GM18870 (cell line): ENCODE results near the gene RTF2.
A peak's percentile ranks its signal among the peaks of the same experiment; 100 is the strongest.

Source experiments
- ATAC-seq: cut with Tn5 transposase; IDR thresholded peaks from one replicate; pipeline ENCODE4 v1.9.1; 2021; ENCODE audit warnings: moderate library complexity; ENCODE audit not compliant: unreplicated experiment

RTF2 gene

DNA sequence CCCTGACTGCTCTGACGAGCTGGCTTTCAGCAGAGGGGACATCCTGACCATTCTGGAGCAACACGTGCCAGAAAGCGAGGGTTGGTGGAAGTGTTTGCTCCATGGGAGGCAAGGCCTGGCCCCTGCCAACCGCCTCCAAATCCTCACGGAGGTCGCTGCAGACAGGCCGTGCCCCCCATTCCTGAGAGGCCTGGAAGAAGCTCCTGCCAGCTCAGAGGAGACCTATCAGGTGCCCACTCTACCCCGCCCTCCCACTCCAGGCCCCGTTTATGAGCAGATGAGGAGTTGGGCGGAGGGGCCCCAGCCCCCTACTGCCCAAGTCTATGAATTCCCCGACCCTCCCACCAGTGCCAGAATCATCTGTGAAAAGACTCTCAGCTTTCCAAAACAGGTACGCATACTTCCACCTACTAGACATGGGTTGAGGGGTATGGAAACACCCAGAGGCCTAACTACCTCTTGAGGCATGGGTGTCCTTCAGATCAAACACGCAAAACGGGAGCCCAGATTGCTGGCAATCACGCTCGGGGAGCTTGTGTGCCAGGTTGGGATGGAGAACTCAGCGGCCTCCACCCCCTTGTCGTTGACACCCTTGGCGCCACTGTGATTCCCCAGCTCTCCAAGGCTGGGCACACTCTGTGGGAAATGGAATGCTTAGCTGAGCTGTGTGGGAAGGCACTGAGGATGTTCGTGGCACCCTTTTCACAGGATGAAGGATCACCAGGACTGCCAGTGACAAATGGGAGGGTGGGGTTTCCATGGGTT lies 31.0 kb upstream of the RTF2 start:
- no peak for ATAC-seq

GRCh38 chr20:56438284-56438683 lies 30.1 kb upstream of the RTF2 start:
- ATAC-seq = no peak

DNA sequence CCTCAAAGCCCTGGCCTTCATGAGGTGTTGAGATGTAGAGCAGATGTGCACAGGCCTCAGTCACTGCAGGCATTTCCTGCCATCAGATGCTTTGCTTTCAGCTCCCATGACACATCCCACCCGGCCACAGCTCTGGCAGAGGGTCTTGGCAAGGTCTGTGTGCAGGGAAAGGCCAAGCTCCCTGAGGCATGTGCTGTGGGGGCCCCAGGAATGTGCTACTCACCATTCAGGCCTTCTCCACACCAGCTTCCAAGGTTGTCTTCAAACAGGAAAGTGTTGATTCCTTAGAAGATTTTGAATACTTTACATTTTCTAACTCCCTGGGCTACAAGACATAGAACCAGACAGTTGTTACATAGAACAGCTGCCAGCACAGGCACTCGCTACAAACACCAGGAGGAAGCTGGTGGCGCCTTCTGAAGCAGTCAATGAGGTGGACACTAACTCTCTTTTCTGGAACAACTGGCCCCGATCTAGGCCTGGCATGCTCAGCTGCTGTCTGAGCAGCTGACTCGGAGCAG lies 28.6 kb upstream of the RTF2 start:
- ATAC-seq = no peak

DNA sequence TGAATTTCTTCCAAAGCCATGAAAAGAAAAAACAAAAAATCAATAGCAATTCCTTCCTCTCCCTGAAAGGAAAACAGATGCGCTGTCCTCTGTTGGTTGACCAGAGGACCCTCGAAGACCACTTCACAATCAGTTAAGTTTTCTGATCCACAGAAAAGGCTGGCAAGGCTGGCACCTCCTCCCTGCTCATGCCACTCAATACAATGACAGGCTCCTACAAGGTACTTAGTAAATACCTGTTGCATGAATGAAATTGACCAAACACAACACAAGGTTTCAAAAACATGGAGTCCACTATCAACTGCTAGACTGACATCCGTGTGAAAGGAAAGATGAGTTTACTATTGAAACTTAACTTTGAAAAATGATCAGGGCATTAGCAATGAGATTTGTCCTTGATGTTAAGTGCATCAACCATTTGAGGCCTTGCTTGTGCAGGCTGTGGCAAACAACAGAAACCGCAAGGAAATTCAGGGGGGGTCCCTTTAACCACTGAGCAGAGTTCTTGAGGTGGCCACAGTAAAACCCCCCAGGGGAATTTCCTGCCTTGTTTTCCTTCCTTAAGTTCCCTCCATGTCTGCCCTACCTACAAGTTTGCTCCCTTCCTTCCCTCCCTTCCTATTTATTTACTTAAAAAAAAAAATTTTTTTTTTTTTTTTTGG lies 27.9 kb upstream of the RTF2 start:
- peak; percentile 81 for ATAC-seq

GRCh38 chr20:56442389-56443365 lies 25.8 kb upstream of the RTF2 start:
- ATAC-seq = no peak

DNA sequence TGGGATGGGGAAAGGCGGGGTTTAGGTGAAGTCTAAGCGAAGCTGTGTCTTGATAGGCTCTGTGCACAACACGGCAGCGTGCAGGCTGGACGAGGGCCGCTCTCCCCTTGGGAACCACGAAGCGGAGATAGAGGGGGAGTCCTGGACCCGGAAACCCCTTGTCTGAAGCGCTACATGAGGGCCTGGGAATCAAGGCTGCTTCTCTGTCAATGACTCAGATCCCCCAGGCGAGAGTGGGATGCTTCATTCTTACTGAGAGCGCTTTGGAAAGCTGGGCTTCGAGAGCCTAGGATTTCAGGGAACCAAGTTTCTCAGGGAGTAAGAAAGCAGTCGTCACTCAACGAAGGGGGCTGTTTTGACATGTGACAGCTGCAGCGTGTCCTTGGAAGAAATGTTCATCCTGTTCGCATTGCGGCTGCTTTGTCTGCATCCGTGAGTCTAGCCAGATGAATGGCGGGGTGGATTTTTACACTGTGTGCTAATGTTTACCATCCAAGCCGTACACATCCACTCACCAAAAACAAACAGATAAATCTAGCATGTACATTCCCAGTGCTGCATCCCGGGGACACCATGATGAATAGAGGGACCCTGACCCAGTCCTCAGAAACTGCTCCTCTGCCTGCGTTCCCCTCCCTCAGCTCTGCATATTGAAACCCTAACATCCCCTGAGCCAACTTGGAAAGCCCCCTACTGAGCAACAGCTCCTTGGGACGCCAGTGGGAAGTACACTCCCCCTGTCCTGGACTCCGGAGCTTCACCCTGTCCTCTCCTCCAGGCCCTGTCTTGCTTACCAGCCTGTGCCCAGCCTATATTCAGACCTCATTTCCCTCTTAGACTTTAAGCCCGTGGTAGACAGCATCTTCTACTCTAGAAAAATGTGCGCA lies 24.5 kb upstream of the RTF2 start:
- ATAC-seq = no peak

DNA sequence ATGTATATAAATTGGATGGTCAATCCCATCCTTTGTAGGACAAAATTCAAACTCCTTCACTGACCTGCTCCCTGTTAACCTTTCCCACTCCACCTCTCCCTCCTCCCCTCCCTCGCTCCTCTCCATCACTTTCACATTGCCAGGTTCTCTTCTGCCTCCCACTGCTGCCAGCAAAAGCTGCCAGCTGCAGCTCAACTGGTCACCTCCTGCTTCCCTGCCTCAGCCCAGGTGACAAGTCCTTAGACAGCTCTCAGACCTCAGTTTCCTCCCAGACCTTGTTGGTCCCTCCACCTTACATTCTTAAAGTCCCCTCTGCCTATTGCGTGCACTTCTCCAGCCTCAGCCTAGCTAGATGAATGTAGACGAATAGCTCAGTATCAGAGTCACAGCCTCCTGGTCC lies 23.3 kb upstream of the RTF2 start:
- no peak for ATAC-seq

GRCh38 chr20:56445540-56445939 lies 22.9 kb upstream of the RTF2 start:
- ATAC-seq = no peak

DNA sequence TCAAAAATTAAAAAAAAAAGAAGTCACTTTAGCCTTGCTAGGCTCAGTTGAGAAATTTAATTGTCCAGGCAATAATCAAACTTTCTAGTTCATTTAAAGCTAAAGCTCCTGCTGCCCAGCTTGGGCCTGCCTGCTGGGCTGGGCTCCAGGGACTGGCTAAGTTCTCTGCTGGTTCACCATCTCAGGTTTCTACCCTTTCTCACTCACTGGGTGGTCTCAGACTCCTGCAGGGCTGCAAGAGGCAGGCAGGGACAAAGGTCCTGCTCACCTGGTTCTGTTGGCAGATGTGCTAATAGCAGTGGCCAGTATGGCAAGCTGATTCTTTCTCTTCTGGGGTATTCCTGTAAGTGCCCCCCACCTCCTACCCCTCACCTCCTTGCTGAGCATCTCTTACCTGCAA lies 21.2 kb upstream of the RTF2 start:
- ATAC-seq = no peak

- no peak for ATAC-seq
Observed at GRCh38 chr20:56449459-56449858, 19.0 kb upstream of the RTF2 start.

DNA sequence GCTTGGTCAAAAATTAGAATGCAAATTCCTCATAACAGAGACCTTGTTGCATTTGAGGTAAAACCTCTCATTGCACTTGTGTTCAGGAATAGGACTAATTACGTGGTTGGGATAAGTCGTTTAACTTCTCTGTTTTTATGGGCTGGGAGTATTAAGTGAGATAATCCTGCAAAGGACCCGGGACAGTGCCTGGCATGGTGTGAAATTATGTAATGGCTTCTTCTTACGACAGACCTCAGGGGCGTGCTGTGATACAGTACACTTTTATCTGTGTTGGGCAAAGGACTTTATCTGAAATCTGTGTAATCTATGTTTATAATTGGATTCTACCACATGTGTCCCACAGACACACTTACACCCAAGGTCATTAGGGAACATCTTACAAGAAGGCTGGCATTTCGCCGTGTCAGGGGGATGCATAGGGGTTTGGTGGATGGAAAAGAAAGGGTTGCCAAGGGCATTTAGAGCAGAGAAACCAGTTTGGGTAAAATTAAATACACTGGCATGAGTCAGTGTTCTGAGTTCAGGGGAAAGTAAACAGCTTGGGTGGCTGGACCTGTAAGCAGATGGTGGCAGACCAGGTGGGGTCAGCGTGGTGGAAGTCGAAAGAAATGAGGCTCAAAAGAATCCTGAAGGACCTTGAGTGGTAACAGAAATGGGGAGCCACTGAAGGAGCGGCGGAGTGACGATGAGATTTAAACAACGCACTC lies 17.2 kb upstream of the RTF2 start:
- no peak for ATAC-seq

GRCh38 chr20:56453352-56453751 lies 15.1 kb upstream of the RTF2 start:
- ATAC-seq = peak; percentile 52

DNA sequence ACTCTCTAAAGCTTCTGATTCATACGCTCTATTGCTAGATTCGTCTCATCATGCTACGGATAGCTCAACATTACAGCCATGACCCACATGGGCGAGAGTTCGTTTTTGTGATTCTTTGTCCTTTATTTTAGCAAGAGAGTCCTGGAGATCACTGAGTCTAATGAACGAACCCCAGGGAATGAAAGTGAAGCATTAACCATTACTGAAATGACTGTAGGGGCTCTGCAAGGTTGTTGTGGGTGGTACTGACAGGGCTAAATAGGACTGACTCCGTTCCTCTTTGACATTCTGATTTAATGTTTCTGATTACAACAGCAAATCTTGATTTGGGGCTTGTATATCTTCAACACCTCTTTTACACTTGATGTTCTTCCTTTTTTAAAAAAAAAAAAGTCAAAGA lies 13.7 kb upstream of the RTF2 start:
- peak; percentile 96 for ATAC-seq

GRCh38 chr20:56458206-56458821 lies 10.1 kb upstream of the RTF2 start:
- ATAC-seq = no peak

- ATAC-seq = no peak
Observed at GRCh38 chr20:56460459-56460858, 8.0 kb upstream of the RTF2 start.

- ATAC-seq = no peak
Observed at GRCh38 chr20:56461576-56461975, 6.9 kb upstream of the RTF2 start.

DNA sequence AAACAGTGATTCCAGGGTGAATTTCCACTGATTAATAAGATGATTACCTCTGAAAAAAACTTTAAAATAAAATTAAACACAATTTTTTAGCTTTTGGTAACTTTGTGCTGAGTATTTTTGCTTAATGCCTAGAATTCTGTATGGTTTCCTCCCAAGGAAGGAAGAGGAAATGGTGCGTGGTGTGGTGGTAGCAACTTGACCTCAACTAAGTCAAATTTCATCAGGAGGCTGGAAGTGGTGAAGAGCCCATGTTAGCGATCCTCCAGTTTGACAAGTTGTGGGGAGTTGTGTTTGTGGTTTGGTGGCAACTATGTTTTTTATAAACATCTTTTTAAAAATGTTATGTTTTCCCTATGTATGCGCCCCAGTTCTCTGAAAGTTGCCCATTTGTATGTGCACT lies 5.0 kb upstream of the RTF2 start:
- no peak for ATAC-seq

- no peak for ATAC-seq
Observed at GRCh38 chr20:56465997-56466396, 2.4 kb upstream of the RTF2 start.

DNA sequence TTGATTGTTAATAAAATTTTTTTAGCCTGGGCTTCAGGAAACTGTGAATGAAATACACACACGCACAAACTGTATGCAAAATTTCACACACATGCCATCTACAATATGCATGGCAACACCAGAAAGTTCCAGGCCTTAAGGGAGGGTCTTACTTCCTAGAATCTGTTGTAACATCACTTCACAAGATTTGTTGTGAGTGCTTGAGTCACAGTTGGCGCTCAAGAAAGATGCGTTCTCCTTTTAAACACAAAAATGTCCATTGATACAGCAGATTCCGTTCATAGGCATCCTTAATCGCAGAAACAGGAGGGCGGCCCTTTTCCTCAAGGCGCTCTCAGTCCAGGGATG lies 485 bp upstream of the RTF2 start:
- ATAC-seq = no peak
